ENCODE data around the gene ST8SIA5. TPM values are rescaled to one million over a fixed set of nuclear protein-coding genes. Genes with fewer than 3 reads are reported as not detected.

Gene ST8SIA5
- total and polyA plus RNA-seq, 2 of the 13 experiments (the other 11 are each of a cell fraction or from before 2014, with no cell fraction given), result 0.07 to 0.20 TPM

GRCh38 chr18:46725310-46725709 lies 31.5 kb downstream of the ST8SIA5 start:
- no peaks in the 10 kb centered on the region for H4K20me1 ChIP-seq (ENCODE audit: insufficient read depth, low read length)
- H3K4me1 ChIP-seq (ENCODE audit: insufficient read depth, low read length), result no peaks in the 10 kb centered on the region
- H3K27ac ChIP-seq (ENCODE audit: extremely low read length, insufficient read depth, low read length), result no peak overlapping the region
- intact Hi-C loops (cut with micrococcal nuclease; ENCODE audit: unreplicated experiment), result no loop called here
- no TSS peak for BruUV-seq (replicated peaks)
- no peak overlapping the region for H3K4me3 ChIP-seq (replicated peaks in 1 of 3; ENCODE audit: insufficient read depth in 1 of 3, low read depth in 2 of 3, low read length in 3 of 3)
- TF ChIP-seq MAFK (conservative IDR thresholded peaks at IDR 0.05 in 1 of 2, IDR thresholded peaks at IDR 0.05 in 1 of 2; ENCODE audit: low read length in 2 of 2), result peak; percentile 55 to 62
- TF ChIP-seq FOXK1 (CRISPR knock-in tag; IDR thresholded peaks at IDR 0.05; ENCODE audit: borderline replicate concordance, low read depth), result no peak
- TF ChIP-seq MAFF (IDR thresholded peaks at IDR 0.05; ENCODE audit: low read depth, low read length), result peak; percentile 40
- no peak for TF ChIP-seq IRF1 (CRISPR knock-in tag; IDR thresholded peaks at IDR 0.05; ENCODE audit: low read depth)
- no peak for TF ChIP-seq RFX5 (IDR thresholded peaks at IDR 0.05; ENCODE audit: low read depth, low read length)
- no peak overlapping the region for H2AFZ ChIP-seq (ENCODE audit: low read length)
- H3K9ac ChIP-seq (ENCODE audit: insufficient read depth, low read depth, low read length), result no peak overlapping the region
- no peak overlapping the region for H3K4me2 ChIP-seq (ENCODE audit: low read depth, low read length)
- ChIA-PET POLR2A (no interaction called here), CTCF (ENCODE audit: low intra/inter-chr PET ratio, low total read pairs) (no interaction called here)
- peaks cover 0 to 16% of the 10 kb centered on the region in 2 experiments; a peak in 2 of 5 replicates for H3K27me3 ChIP-seq (ENCODE audit: control insufficient read depth in 1 of 2, insufficient read depth in 2 of 2, low read length in 2 of 2)
- no peak for DNase-seq (ENCODE audit: low spot score)
- no peak for FAIRE-seq
- H3K9me3 ChIP-seq (ENCODE audit: low read length), result no peaks in the 10 kb centered on the region; the same call in 1 of the 2 replicates
- no peaks in the 10 kb centered on the region for H3K36me3 ChIP-seq (replicated peaks in 1 of 2; ENCODE audit: control insufficient read depth in 1 of 2, insufficient read depth in 2 of 2, low read length in 2 of 2)
- in situ Hi-C loops (cut with HindIII; ENCODE audit: extremely low pct_ligation_motif_present, low pct_unique_long_range_greater_than_20kb), result no loop called here
- WGBS (ENCODE audit: low lambda C conversion rate), result 7% methylated on average over 3 of the region's 3 CpGs
- H3K79me2 ChIP-seq (ENCODE audit: insufficient read depth, low read length), result no peaks in the 10 kb centered on the region
- no peak for ATAC-seq

- intact Hi-C loops (cut with micrococcal nuclease; ENCODE audit: unreplicated experiment), result no loop called here
- in situ Hi-C loops (cut with HindIII; ENCODE audit: extremely low pct_ligation_motif_present, low pct_unique_long_range_greater_than_20kb), result no loop called here
- ATAC-seq, result no peak
- BruUV-seq (replicated peaks), result no TSS peak
- no peak for DNase-seq (ENCODE audit: low spot score)
- H3K27ac ChIP-seq (ENCODE audit: extremely low read length, insufficient read depth, low read length), result no peak overlapping the region
- H3K36me3 ChIP-seq (replicated peaks in 1 of 2; ENCODE audit: control insufficient read depth in 1 of 2, insufficient read depth in 2 of 2, low read length in 2 of 2), result no peaks in the 10 kb centered on the region
- no peak for FAIRE-seq
- H4K20me1 ChIP-seq (ENCODE audit: insufficient read depth, low read length), result no peaks in the 10 kb centered on the region
- no peaks in the 10 kb centered on the region for H3K4me1 ChIP-seq (ENCODE audit: insufficient read depth, low read length)
- no peak overlapping the region for H3K4me2 ChIP-seq (ENCODE audit: low read depth, low read length)
- POLR2A ChIA-PET, result no interaction called here
- CTCF ChIA-PET (ENCODE audit: low intra/inter-chr PET ratio, low total read pairs), result no interaction called here
- no peak overlapping the region for H3K4me3 ChIP-seq (replicated peaks in 1 of 3; ENCODE audit: insufficient read depth in 1 of 3, low read depth in 2 of 3, low read length in 3 of 3)
- no peak overlapping the region for H2AFZ ChIP-seq (ENCODE audit: low read length)
- H3K9me3 ChIP-seq (ENCODE audit: low read length), result no peaks in the 10 kb centered on the region
- no peak overlapping the region for H3K9ac ChIP-seq (ENCODE audit: insufficient read depth, low read depth, low read length)
- 16% methylated on average over 2 of the region's 4 CpGs for WGBS (ENCODE audit: low lambda C conversion rate)
- no peaks in the 10 kb centered on the region for H3K79me2 ChIP-seq (ENCODE audit: insufficient read depth, low read length)
- peaks cover 0 to 24% of the 10 kb centered on the region in 2 experiments; a peak in 2 of 5 replicates for H3K27me3 ChIP-seq (ENCODE audit: control insufficient read depth in 1 of 2, insufficient read depth in 2 of 2, low read length in 2 of 2)
- TF ChIP-seq NPAS2 (CRISPR knock-in tag; IDR thresholded peaks at IDR 0.05; ENCODE audit: borderline replicate concordance), result no peak
- TF ChIP-seq, protein P1, sequence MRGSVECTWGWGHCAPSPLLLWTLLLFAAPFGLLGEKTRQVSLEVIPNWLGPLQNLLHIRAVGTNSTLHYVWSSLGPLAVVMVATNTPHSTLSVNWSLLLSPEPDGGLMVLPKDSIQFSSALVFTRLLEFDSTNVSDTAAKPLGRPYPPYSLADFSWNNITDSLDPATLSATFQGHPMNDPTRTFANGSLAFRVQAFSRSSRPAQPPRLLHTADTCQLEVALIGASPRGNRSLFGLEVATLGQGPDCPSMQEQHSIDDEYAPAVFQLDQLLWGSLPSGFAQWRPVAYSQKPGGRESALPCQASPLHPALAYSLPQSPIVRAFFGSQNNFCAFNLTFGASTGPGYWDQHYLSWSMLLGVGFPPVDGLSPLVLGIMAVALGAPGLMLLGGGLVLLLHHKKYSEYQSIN (CRISPR knock-in tag; IDR thresholded peaks at IDR 0.05; ENCODE audit: borderline replicate concordance), result no peak
- TF ChIP-seq SYNCRIP (IDR thresholded peaks at IDR 0.05; ENCODE audit: insufficient read depth, low read depth, low read length), result no peak
- TF ChIP-seq, protein P2, sequence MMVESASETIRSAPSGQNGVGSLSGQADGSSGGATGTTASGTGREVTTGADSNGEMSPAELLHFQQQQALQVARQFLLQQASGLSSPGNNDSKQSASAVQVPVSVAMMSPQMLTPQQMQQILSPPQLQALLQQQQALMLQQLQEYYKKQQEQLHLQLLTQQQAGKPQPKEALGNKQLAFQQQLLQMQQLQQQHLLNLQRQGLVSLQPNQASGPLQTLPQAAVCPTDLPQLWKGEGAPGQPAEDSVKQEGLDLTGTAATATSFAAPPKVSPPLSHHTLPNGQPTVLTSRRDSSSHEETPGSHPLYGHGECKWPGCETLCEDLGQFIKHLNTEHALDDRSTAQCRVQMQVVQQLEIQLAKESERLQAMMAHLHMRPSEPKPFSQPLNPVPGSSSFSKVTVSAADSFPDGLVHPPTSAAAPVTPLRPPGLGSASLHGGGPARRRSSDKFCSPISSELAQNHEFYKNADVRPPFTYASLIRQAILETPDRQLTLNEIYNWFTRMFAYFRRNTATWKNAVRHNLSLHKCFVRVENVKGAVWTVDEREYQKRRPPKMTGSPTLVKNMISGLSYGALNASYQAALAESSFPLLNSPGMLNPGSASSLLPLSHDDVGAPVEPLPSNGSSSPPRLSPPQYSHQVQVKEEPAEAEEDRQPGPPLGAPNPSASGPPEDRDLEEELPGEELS (CRISPR knock-in tag; IDR thresholded peaks at IDR 0.05), result no peak
- no peak for TF ChIP-seq ZNF567 (CRISPR knock-in tag; IDR thresholded peaks at IDR 0.05; ENCODE audit: borderline replicate concordance)
- no peak for TF ChIP-seq RXRA (CRISPR knock-in tag; IDR thresholded peaks at IDR 0.05)
These were observed 32.9 kb downstream of the ST8SIA5 start for GRCh38 chr18:46723856-46724415.
